GM10266 (cell line): ENCODE measurements around the gene HDX.

ENCODE experiments used
- DNase-seq: peaks from one replicate; pipeline ENCODE4 v3.0.0; 2012; ENCODE audit errors: extremely low spot score
- CTCF ChIP-seq: IDR thresholded peaks from 2 replicates; pipeline ENCODE4 v1.5.1; 2012; ENCODE audit warnings: mild to moderate bottlenecking, low read depth; ENCODE audit not compliant: control insufficient read depth, insufficient read depth; ENCODE audit errors: missing control alignments

HDX gene

GRCh38 chrX:84363663-84364062, 138.6 kb downstream of the HDX start:
- no peak for TF ChIP-seq CTCF
- DNase-seq = no peak

GRCh38 chrX:84363051-84363450, 139.2 kb downstream of the HDX start:
- TF ChIP-seq CTCF = no peak
- no peak for DNase-seq

- no peak for DNase-seq
- TF ChIP-seq CTCF = no peak
Observed at GRCh38 chrX:84362184-84362838, 139.9 kb downstream of the HDX start.

- no peak for TF ChIP-seq CTCF
Observed at GRCh38 chrX:84358271-84358670, 144.0 kb downstream of the HDX start.

GRCh38 chrX:84357296-84357695, 145.0 kb downstream of the HDX start:
- no peak for TF ChIP-seq CTCF
- no peak for DNase-seq

More at GRCh38 chrX:84358271-84358670, 144.0 kb downstream of the HDX start:
- no peak for DNase-seq

GRCh38 chrX:84340968-84341367, 161.3 kb downstream of the HDX start:
- no peak for TF ChIP-seq CTCF
- DNase-seq = no peak

GRCh38 chrX:84339507-84340364, 162.5 kb downstream of the HDX start:
- TF ChIP-seq CTCF = peak; percentile 9
- peak; percentile 2 for DNase-seq
